GM18951 (cell line): ENCODE results near the gene EPHB4.
A peak's percentile ranks its signal among the peaks of the same experiment; 100 is the strongest.
"Not testable (repeated sequence)": the region's sequence is repeated elsewhere in the genome, so short reads cannot be mapped to it uniquely, and the experiment has no call there.

Experiments used
- POLR2A ChIP-seq: IDR thresholded peaks from 4 replicates; pipeline ENCODE4 v1.6.1; 2011; ENCODE audit warnings: mild to moderate bottlenecking; ENCODE audit not compliant: insufficient read length, insufficient read depth; ENCODE audit errors: extremely low read depth
- in situ Hi-C: fragments of 300-500 bp; cut with MboI; formaldehyde crosslinking; loops from one replicate; pipeline ENCODE4 v1.12.0; 2022; ENCODE audit warnings: low sequenced_read_pairs, mixed read lengths, inconsistent platforms; ENCODE audit not compliant: unreplicated experiment

EPHB4 gene

DNA sequence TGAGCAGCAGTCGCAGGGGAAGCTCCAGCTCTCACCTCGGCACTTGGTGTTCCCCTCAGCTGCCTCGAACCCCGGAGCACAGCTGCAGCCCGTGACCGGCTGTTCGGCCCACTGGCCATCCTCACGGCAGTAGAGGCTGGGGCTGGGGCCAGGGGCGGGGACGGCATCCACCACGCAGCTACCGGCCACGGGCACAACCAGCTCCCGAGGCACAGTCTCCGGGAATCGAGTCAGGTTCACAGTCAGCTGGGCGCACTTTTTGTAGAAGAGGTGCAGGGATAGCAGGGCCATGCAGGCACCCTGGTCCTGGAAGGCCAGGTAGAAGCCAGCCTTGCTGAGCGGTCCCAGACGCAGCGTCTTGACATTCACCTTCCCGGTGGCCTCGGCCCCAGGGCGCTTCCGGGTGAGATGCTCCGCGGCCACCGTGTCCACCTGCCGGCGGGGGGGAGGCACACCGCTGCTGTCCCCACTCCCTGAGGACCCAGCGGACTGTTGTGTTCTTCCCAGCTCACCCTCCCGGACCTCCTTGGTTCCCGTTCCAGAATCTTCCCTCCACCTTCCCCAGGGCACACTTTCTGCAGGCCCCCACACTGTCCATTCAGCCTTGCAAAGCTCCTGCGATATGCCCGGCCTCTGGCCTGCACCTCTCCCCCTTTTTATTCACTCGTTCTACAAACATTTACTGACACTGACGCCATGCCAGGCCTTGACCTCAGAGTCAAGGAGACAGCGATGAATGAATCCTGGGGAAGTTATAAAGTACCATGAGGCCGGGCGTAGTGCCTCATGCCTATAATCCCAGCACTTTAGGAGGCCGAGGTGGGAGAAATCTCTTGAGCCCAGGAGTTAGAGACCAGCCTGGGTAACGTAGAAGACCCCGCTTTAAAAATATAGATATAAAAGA is 4.8 kb downstream of the EPHB4 start:
- in situ Hi-C loops = no loop called here
- TF ChIP-seq POLR2A = no peak

GRCh38 chr7:100819586-100819985 is 7.7 kb downstream of the EPHB4 start:
- in situ Hi-C loops = no loop called here
- TF ChIP-seq POLR2A = no peak

DNA sequence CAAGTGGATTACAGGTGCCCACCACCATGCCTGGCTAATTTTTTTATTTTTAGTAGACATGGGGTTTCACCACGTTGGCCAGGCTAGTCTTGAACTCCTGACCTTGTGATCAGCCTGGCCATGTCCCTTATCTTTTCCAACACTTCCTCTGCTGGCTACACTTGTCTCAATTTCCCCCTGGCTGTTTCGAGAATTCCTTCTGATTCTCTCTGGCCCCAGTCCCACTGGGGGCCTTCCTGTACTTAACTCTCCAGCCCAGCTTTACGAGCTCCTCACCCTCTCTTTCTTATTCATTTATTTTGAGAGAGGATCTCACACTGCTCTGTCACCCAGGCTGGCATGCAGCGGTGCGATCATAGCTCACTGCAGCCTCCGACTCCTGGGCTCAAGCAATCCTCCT is 8.5 kb downstream of the EPHB4 start:
- in situ Hi-C loops = no loop called here
- no peak for TF ChIP-seq POLR2A

GRCh38 chr7:100818366-100818765 is 9.0 kb downstream of the EPHB4 start:
- no peak for TF ChIP-seq POLR2A
- in situ Hi-C loops = no loop called here

GRCh38 chr7:100817097-100817496 is 10.2 kb downstream of the EPHB4 start:
- in situ Hi-C loops = no loop called here
- no peak for TF ChIP-seq POLR2A

- in situ Hi-C loops = not testable (repeated sequence)
These were observed 10.8 kb downstream of the EPHB4 start for GRCh38 chr7:100816515-100816914.

DNA sequence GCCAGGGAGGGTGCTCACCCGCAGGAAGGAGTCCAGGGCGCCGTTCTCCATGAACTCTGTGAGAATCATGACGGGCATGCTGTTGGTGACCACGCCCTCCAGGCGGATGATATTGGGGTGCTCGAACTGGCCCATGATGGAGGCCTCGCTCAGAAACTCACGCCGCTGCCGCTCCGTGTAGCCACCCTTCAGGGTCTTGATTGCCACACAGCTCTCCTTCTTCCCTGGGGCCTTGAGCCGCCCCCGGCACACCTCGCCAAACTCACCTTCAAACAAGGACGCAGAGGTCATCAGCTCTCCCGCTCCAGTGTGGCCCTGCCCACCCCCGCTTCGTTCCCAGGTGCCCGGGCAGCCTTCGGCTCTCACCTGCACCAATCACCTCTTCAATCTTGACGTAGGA is 14.6 kb downstream of the EPHB4 start:
- TF ChIP-seq POLR2A = no peak
- in situ Hi-C loops = no loop called here

DNA sequence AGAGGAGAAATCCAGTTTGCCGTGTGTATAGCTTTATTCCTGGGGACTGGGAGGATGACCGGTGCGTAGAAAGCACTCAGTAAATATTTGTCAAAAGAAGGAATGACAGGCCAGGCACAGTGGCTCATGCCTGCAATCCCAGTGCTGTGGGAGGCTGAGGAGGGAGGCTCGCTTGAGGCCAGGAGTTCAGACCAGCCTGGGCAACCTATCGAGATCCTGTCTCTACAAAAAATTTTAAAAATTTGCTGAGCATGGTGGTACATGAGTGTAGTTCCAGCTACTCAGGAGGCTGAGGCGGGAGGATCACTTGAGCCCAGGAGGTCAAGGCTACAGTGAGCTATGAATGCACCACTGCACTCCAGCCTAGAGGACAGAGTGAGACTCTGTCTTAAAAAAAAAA is 15.8 kb downstream of the EPHB4 start:
- TF ChIP-seq POLR2A = no peak
- in situ Hi-C loops = no loop called here

GRCh38 chr7:100808354-100808875 is 18.9 kb downstream of the EPHB4 start:
- TF ChIP-seq POLR2A = no peak
- in situ Hi-C loops = no loop called here

DNA sequence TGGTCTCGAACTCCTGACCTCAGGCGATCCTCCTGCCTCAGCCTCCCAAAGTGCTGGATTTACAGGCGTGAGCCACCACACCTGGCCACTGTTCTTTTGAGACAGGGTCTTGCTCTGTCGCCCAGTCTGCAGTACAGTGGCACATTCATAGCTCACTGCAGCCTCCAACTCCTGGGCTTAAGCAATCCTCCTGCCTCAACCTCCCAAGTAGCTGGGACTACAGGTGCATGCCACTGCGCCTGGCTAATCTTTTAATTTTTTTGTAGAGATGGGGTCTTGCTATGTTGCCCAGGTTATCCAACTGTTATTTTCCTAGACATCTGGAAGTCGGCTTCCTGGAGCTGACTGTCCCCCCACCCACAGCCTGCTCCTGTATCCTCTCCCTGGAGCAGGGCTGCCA is 20.4 kb downstream of the EPHB4 start:
- in situ Hi-C loops = not testable (repeated sequence)

- in situ Hi-C loops = no loop called here
- no peak for TF ChIP-seq POLR2A
These were observed 21.0 kb downstream of the EPHB4 start for GRCh38 chr7:100806276-100806675.

GRCh38 chr7:100804681-100805431 is 22.5 kb downstream of the EPHB4 start:
- no peak for TF ChIP-seq POLR2A

GRCh38 chr7:100803398-100804161 is 23.7 kb downstream of the EPHB4 start:
- in situ Hi-C loops = no loop called here
- TF ChIP-seq POLR2A = peak; percentile 39

More at GRCh38 chr7:100804681-100805431, 22.5 kb downstream of the EPHB4 start:
- in situ Hi-C loops = no loop called here
